OCI-LY1 (cell line): Measurements from ENCODE around the gene NRDC.

Experiments used
- H2AFZ ChIP-seq: fragments of 200-600 bp; sonication (generic), shearing (Covaris generic); 2 replicates; pipeline ENCODE4 v1.6.0; 2014; ENCODE audit warnings: antibody characterized with exemption, mild to moderate bottlenecking, low read length
- H3F3A ChIP-seq: fragments of 200-600 bp; sonication (generic), shearing (Covaris generic); 2 replicates; pipeline ENCODE4 v1.6.0; 2014; ENCODE audit warnings: mild to moderate bottlenecking, antibody characterized with exemption, low read length, moderate library complexity; ENCODE audit not compliant: insufficient read depth
- H3K27ac ChIP-seq: fragments of 200-600 bp; sonication (generic); 2 replicates; pipeline ENCODE4 v1.5.1; 2014; ENCODE audit warnings: low read length, mixed run types, mild to moderate bottlenecking, low read depth; ENCODE audit not compliant: poor library complexity, severe bottlenecking
- H3K27me3 ChIP-seq: fragments of 200-600 bp; sonication (generic); 2 replicates; pipeline ENCODE4 v1.6.0; 2014; ENCODE audit warnings: antibody characterized with exemption, mild to moderate bottlenecking, low read length, moderate library complexity; ENCODE audit not compliant: insufficient read depth
- H3K36me3 ChIP-seq: fragments of 200-600 bp; sonication (generic); 2 replicates; pipeline ENCODE4 v1.6.1; 2014; ENCODE audit warnings: mild to moderate bottlenecking, antibody characterized with exemption, low read length, moderate library complexity, mixed read lengths; ENCODE audit not compliant: insufficient read depth
- H3K4me1 ChIP-seq: fragments of 200-600 bp; sonication (generic); 2 replicates; pipeline ENCODE4 v1.5.1; 2014; ENCODE audit warnings: mild to moderate bottlenecking, low read length, moderate library complexity; ENCODE audit not compliant: insufficient read depth, severe bottlenecking
- H3K4me2 ChIP-seq: fragments of 200-600 bp; sonication (generic), shearing (Covaris generic); 2 replicates; pipeline ENCODE4 v1.6.1; 2014; ENCODE audit warnings: low read length
- H3K4me3 ChIP-seq: fragments of 200-600 bp; sonication (generic); 2 replicates; pipeline ENCODE4 v1.5.1; 2014; ENCODE audit warnings: low read length, low read depth, mild to moderate bottlenecking, mixed read lengths; ENCODE audit not compliant: poor library complexity, severe bottlenecking
- H3K79me2 ChIP-seq: fragments of 200-600 bp; shearing (Covaris generic); 2 replicates; pipeline ENCODE4 v1.6.1; 2016; ENCODE audit warnings: mixed run types, low read length, mixed read lengths; ENCODE audit not compliant: insufficient read depth
- H3K9ac ChIP-seq: fragments of 200-600 bp; sonication (generic), shearing (Covaris generic); 2 replicates; pipeline ENCODE4 v1.6.1; 2014; ENCODE audit warnings: mild to moderate bottlenecking, low read length, mixed read lengths
- H3K9me2 ChIP-seq: fragments of 200-600 bp; sonication (generic), shearing (Covaris generic); 2 replicates; pipeline ENCODE4 v1.6.1; 2014; ENCODE audit warnings: low read depth, mild to moderate bottlenecking, low read length, mixed read lengths
- H3K9me3 ChIP-seq: fragments of 200-600 bp; shearing (Covaris generic); 2 replicates; pipeline ENCODE4 v1.6.1; 2014; ENCODE audit warnings: low read length, mixed read lengths
- H4K20me1 ChIP-seq: fragments of 200-600 bp; sonication (generic), shearing (Covaris generic); 2 replicates; pipeline ENCODE4 v1.6.0; 2016; ENCODE audit warnings: mild to moderate bottlenecking, low read length; ENCODE audit not compliant: insufficient read depth
- EZH2 ChIP-seq: fragments of 200-600 bp; sonication (generic), shearing (Covaris generic); IDR thresholded peaks from 2 replicates; pipeline ENCODE4 v1.8.0; 2017; ENCODE audit warnings: borderline replicate concordance, mixed run types, mild to moderate bottlenecking, antibody characterized with exemption, low read length, moderate library complexity, mixed read lengths
- TF ChIP-seq, protein P1 (sequence below): fragments of 200-600 bp; sonication (generic), shearing (Covaris generic); IDR thresholded peaks from 2 replicates; pipeline ENCODE4 v1.5.1; 2017; ENCODE audit warnings: mild to moderate bottlenecking, antibody characterized with exemption, low read length, moderate library complexity, mixed read lengths

NRDC gene

DNA sequence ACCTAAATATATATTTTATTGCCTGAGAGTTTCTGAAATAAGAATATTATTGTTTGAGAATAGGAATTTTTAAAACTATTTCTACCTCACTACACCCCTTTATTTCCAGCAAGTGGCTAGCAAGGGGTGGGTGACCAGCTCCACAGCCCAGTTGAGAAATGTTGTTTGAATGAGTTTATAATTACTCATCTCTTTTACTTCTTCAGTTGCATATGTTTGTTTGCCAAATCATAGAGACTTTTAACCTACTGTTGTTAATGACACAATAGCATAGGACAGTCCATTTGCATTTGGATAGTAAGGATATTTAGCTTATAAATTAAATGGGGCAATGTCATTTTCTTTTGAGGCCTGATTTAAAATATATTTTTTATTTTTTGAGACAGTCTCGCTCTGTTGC lies 127.8 kb downstream of the NRDC start:
- Histone ChIP-seq H3K27me3 (no peaks in the 10 kb centered on the region), H3K9ac (no peak overlapping the region), H3K9me2 (no peaks in the 10 kb centered on the region), H3K4me2 (no peak overlapping the region), H3K9me3 (no peaks in the 10 kb centered on the region), H2AFZ (no peak overlapping the region), H3K4me3 (no peak overlapping the region), H3K36me3 (peaks cover 49% of the 10 kb centered on the region), H3K4me1 (no peaks in the 10 kb centered on the region), H3F3A (no peaks in the 10 kb centered on the region), H3K79me2 (no peaks in the 10 kb centered on the region), H3K27ac (no peak overlapping the region), H4K20me1 (no peaks in the 10 kb centered on the region)
- TF ChIP-seq, protein P1, sequence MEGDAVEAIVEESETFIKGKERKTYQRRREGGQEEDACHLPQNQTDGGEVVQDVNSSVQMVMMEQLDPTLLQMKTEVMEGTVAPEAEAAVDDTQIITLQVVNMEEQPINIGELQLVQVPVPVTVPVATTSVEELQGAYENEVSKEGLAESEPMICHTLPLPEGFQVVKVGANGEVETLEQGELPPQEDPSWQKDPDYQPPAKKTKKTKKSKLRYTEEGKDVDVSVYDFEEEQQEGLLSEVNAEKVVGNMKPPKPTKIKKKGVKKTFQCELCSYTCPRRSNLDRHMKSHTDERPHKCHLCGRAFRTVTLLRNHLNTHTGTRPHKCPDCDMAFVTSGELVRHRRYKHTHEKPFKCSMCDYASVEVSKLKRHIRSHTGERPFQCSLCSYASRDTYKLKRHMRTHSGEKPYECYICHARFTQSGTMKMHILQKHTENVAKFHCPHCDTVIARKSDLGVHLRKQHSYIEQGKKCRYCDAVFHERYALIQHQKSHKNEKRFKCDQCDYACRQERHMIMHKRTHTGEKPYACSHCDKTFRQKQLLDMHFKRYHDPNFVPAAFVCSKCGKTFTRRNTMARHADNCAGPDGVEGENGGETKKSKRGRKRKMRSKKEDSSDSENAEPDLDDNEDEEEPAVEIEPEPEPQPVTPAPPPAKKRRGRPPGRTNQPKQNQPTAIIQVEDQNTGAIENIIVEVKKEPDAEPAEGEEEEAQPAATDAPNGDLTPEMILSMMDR: no peak
- TF ChIP-seq EZH2: no peak

DNA sequence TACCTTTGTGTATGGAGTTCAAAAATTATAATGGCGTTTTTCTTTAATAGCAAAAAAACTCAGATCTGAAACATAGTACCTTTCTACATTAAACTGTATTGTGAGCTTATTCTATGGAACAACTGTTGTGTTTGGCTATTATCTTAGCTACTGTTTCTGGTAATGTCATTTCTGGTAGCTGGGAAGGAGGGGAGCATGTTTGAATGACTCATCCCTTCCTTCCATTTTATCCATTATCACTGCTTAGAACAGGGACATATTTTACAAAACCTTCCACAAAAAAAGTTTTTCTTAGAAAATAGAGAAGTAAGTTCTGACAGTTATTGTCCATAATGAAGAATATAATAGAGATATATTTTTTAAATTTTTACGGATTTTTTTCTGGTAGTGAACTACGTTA lies 128.3 kb downstream of the NRDC start:
- Histone ChIP-seq H3K4me3 (no peak overlapping the region), H4K20me1 (no peaks in the 10 kb centered on the region), H3K36me3 (peaks cover 44% of the 10 kb centered on the region), H3K27ac (no peak overlapping the region), H3K9me2 (no peaks in the 10 kb centered on the region), H3F3A (no peaks in the 10 kb centered on the region), H3K4me1 (no peaks in the 10 kb centered on the region), H3K27me3 (no peaks in the 10 kb centered on the region), H3K9me3 (no peaks in the 10 kb centered on the region), H3K4me2 (no peak overlapping the region), H3K9ac (no peak overlapping the region), H3K79me2 (no peaks in the 10 kb centered on the region), H2AFZ (no peak overlapping the region)
- TF ChIP-seq EZH2: no peak
- TF ChIP-seq, protein P1: no peak

DNA sequence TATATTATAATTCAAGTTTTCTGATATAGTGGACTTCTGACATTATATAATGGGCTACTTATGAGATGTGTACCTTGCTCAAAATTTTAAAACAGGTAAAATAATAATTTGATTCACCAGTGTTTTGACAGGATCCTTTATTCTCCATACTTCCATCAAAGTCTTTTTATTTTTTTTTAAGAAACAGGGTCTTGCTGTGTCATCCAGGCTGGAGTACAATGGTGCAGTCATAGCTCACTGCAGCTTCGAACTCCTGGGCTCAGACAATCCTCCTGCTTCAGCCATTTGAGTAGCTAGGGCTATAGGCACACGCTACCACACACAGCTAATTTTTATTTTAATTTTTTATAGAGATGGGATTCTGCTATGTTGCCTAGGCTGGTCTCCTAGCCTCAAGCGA lies 129.4 kb downstream of the NRDC start:
- no peak overlapping the region for H2AFZ ChIP-seq
- H3K4me1 ChIP-seq: peaks cover 6% of the 10 kb centered on the region
- no peak overlapping the region for H3K27ac ChIP-seq
- no peak overlapping the region for H3K4me3 ChIP-seq
- no peaks in the 10 kb centered on the region for H3K9me3 ChIP-seq
- no peaks in the 10 kb centered on the region for H3F3A ChIP-seq
- H3K9me2 ChIP-seq: no peaks in the 10 kb centered on the region
- no peak overlapping the region for H3K9ac ChIP-seq
- peaks cover 41% of the 10 kb centered on the region for H3K36me3 ChIP-seq
- H3K27me3 ChIP-seq: no peaks in the 10 kb centered on the region
- no peak overlapping the region for H3K4me2 ChIP-seq
- no peaks in the 10 kb centered on the region for H4K20me1 ChIP-seq
- H3K79me2 ChIP-seq: no peaks in the 10 kb centered on the region
- no peak for TF ChIP-seq EZH2

DNA sequence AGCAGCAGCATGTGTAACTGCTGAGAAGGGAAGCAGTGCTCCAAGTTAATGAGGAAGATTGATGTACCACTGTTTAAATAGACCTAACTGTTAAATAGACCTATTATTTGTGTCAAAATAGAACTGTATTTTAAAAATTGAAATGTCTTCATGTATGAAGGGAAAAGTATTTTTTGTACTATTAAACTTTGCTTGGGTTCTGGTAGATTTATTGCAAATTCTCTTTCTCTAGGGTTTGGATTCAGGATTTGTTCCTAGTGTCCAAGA lies 133.3 kb downstream of the NRDC start:
- H3K4me3 ChIP-seq: no peak overlapping the region
- no peak overlapping the region for H3K27ac ChIP-seq

More for the DNA sequence above, 133.3 kb downstream of the NRDC start:
- Histone ChIP-seq H3K4me2 (no peak overlapping the region), H3K79me2 (peaks cover 4% of the 10 kb centered on the region; the same call in 1 of the 2 replicates), H3K9ac (no peak overlapping the region), H3K27me3 (no peaks in the 10 kb centered on the region), H3K36me3 (0 out of 2 replicates have a peak, but pooled peaks cover 15% of the 10 kb centered on the region), H3F3A (no peaks in the 10 kb centered on the region), H2AFZ (no peak overlapping the region), H3K9me3 (no peaks in the 10 kb centered on the region), H3K9me2 (no peaks in the 10 kb centered on the region), H4K20me1 (no peaks in the 10 kb centered on the region), H3K4me1 (peaks cover 7% of the 10 kb centered on the region)
- TF ChIP-seq, protein P1: no peak
- TF ChIP-seq EZH2: no peak
